Endodermal cell (in vitro differentiated cells): ENCODE data around the gene PKD2. TPM values are rescaled to one million over a fixed set of nuclear protein-coding genes. Genes with fewer than 3 reads are reported as not detected.

Source experiments
- DNase-seq: peaks from one replicate; pipeline ENCODE4 v3.0.0-alpha.2; 2017
- H3K27ac ChIP-seq: 2 replicates; pipeline ENCODE4 v1.5.1; 2013; ENCODE audit warnings: mild to moderate bottlenecking, low read depth, low read length, moderate library complexity
- H3K27me3 ChIP-seq: 2 replicates; pipeline ENCODE4 v1.6.1; 2013; ENCODE audit warnings: mild to moderate bottlenecking, low read length, moderate library complexity; ENCODE audit not compliant: insufficient read depth, control insufficient read depth, poor library complexity, severe bottlenecking
- H3K36me3 ChIP-seq: 2 replicates; pipeline ENCODE4 v1.7.0; 2013; ENCODE audit warnings: mild to moderate bottlenecking, low read length, moderate library complexity; ENCODE audit not compliant: control insufficient read depth, insufficient read depth
- H3K4me1 ChIP-seq: one replicate; pipeline ENCODE4 v1.7.0; 2013; ENCODE audit warnings: low read length; ENCODE audit not compliant: control insufficient read depth, insufficient read depth
- H3K4me3 ChIP-seq: 2 replicates; pipeline ENCODE4 v1.5.1; 2013; ENCODE audit warnings: mild to moderate bottlenecking, low read length, moderate library complexity
- H3K9ac ChIP-seq: 2 replicates; pipeline ENCODE4 v1.6.1; 2013; ENCODE audit warnings: mild to moderate bottlenecking, low read length, moderate library complexity; ENCODE audit not compliant: poor library complexity, severe bottlenecking; ENCODE audit errors: extremely low read depth
- H3K9me3 ChIP-seq: 2 replicates; pipeline ENCODE4 v1.6.1; 2013; ENCODE audit warnings: mild to moderate bottlenecking, low read length, moderate library complexity; ENCODE audit not compliant: control insufficient read depth
- H3K27ac Mint-ChIP-seq: 2 replicates; pipeline ENCODE4 v1.8.0; 2020; ENCODE audit warnings: mixed read lengths
- H3K27me3 Mint-ChIP-seq: 2 replicates; pipeline ENCODE4 v1.8.0; 2021; ENCODE audit warnings: mild to moderate bottlenecking, mixed read lengths; ENCODE audit not compliant: insufficient read depth
- H3K36me3 Mint-ChIP-seq: 2 replicates; pipeline ENCODE4 v1.8.0; 2020; ENCODE audit warnings: low read depth, mixed read lengths
- H3K4me1 Mint-ChIP-seq: 2 replicates; pipeline ENCODE4 v1.8.0; 2020; ENCODE audit warnings: mixed read lengths
- H3K4me3 Mint-ChIP-seq: 2 replicates; pipeline ENCODE4 v1.8.0; 2020; ENCODE audit warnings: mild to moderate bottlenecking, moderate library complexity, mixed read lengths
- H3K9me3 Mint-ChIP-seq: 2 replicates; pipeline ENCODE4 v1.8.0; 2020; ENCODE audit warnings: mild to moderate bottlenecking, mixed read lengths
- WGBS, 2 experiments: methylation state at CpG; one replicate each; pipeline versions ENCODE4 v1.1.5 to v1.1.7; 2013; ENCODE audit warnings: missing lambda C conversion rate in 2 of 2, mixed read lengths in 1 of 2; ENCODE audit not compliant: insufficient coverage in 1 of 2, insufficient read length in 1 of 2; 5-methylcytosine and 5-hydroxymethylcytosine counted together
- total RNA-seq, 2 donors: library from RNA; stranded (reverse); fragmentation: NEBNext Ultra II Directional in 1 of 2; extraction: Animal tissue kit (Norgen Biotek cat#: 25700) in 1 of 2; gene quantifications; 2 replicates in 1 of 2; 3 replicates in 1 of 2; pipeline ENCODE4 v1.2.1, GENCODE V29; 2021
- TF ChIP-seq, protein P1 (sequence below): fragments of 200-600 bp; sonication (generic); conservative IDR thresholded peaks from 2 replicates; pipeline ENCODE4 v1.5.0; 2021; ENCODE audit warnings: antibody characterized with exemption, mild to moderate bottlenecking

Gene PKD2
- total RNA-seq, 2 donors from 2014 or later: 31.4 to 34.2 TPM

DNA sequence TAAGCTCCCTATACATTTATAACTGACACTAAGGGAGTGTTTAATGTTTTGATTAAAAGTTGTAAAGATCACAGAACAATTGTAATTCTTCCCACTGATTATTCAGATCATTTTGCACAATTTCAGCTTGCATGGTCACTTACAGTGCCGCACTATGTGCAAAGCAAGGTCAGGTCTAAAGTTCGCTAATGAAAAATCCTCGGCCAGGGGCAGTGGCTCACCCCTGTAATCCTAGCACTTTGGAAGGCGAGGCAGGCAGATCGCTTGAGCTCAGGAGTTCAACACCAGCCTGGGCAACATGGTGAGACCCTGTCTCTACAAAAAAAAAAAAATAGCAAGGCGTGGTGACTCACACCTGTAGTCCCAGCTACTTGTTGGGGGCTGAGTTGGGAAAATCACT is 57.0 kb downstream of the PKD2 start:
- Histone ChIP-seq H3K4me1 (peaks cover 2% of the 10 kb centered on the region), H3K4me3 (no peak overlapping the region), H3K9me3 (peaks cover 18% of the 10 kb centered on the region), H3K9ac (no peak overlapping the region), H3K27ac (no peak overlapping the region), H3K36me3 (peaks cover 58% of the 10 kb centered on the region), H3K27me3 (no peaks in the 10 kb centered on the region)
- peaks cover 64% of the 10 kb centered on the region for H3K36me3 Mint-ChIP-seq
- no peaks in the 10 kb centered on the region for H3K4me1 Mint-ChIP-seq
- TF ChIP-seq, protein P1, sequence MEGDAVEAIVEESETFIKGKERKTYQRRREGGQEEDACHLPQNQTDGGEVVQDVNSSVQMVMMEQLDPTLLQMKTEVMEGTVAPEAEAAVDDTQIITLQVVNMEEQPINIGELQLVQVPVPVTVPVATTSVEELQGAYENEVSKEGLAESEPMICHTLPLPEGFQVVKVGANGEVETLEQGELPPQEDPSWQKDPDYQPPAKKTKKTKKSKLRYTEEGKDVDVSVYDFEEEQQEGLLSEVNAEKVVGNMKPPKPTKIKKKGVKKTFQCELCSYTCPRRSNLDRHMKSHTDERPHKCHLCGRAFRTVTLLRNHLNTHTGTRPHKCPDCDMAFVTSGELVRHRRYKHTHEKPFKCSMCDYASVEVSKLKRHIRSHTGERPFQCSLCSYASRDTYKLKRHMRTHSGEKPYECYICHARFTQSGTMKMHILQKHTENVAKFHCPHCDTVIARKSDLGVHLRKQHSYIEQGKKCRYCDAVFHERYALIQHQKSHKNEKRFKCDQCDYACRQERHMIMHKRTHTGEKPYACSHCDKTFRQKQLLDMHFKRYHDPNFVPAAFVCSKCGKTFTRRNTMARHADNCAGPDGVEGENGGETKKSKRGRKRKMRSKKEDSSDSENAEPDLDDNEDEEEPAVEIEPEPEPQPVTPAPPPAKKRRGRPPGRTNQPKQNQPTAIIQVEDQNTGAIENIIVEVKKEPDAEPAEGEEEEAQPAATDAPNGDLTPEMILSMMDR: no peak
- peak overlapping the region; percentile 45 for H3K27ac Mint-ChIP-seq
- no peaks in the 10 kb centered on the region for H3K27me3 Mint-ChIP-seq
- H3K4me3 Mint-ChIP-seq: no peak overlapping the region
- WGBS, 2 experiments: 95 to 98% methylated on average over 6 of the region's 6 CpGs
- DNase-seq: no peak
- peaks cover 9% of the 10 kb centered on the region for H3K9me3 Mint-ChIP-seq

DNA sequence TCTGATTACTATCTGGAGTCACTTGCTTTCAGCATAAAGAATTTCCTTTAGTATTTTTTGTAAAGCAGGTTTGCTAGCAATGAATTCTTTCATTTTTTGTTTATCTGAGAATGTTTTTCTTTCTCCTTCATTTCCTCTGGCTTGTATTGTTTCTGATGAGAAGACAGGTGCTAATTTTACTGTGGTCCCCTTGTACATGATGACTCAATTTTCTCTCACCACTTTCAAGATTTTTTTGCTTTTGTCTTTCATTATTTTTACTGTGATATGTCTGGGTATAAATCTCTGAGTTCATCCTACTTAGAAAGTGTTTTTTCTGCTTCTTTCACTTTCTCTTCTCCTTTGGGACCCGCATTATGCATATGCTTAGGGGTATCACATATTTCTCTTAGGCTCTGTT is 62.6 kb downstream of the PKD2 start:
- Histone ChIP-seq H3K9ac (no peak overlapping the region), H3K4me1 (peaks cover 2% of the 10 kb centered on the region), H3K36me3 (peaks cover 81% of the 10 kb centered on the region), H3K27ac (no peak overlapping the region), H3K27me3 (no peaks in the 10 kb centered on the region), H3K9me3 (peaks cover 43% of the 10 kb centered on the region), H3K4me3 (no peak overlapping the region)
- Mint-ChIP-seq H3K27ac (no peak overlapping the region), H3K9me3 (peaks cover 23% of the 10 kb centered on the region), H3K27me3 (no peaks in the 10 kb centered on the region), H3K4me3 (no peak overlapping the region), H3K36me3 (peaks cover 82% of the 10 kb centered on the region), H3K4me1 (no peaks in the 10 kb centered on the region)
- TF ChIP-seq, protein P1: no peak
- WGBS, 2 experiments: 88 to 100% methylated on average over 1 of the region's 1 CpG
- DNase-seq: no peak

DNA sequence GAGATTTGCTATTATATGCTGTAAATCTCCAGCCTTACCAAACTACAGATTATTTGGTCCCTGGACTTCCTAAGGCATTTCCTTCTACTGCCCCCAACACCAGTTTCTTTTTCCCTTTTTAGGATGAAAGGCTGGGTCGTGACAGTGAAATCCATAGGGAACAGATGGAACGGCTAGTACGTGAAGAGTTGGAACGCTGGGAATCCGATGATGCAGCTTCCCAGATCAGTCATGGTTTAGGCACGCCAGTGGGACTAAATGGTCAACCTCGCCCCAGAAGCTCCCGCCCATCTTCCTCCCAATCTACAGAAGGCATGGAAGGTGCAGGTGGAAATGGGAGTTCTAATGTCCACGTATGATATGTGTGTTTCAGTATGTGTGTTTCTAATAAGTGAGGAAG is 67.9 kb downstream of the PKD2 start:
- no peak overlapping the region for H3K9ac ChIP-seq
- peaks cover 18% of the 10 kb centered on the region for H3K9me3 ChIP-seq
- H3K27ac ChIP-seq: no peak overlapping the region
- H3K4me1 Mint-ChIP-seq: no peaks in the 10 kb centered on the region
- peaks cover 14% of the 10 kb centered on the region for H3K9me3 Mint-ChIP-seq
- peaks cover 52% of the 10 kb centered on the region for H3K36me3 Mint-ChIP-seq
- no peak for DNase-seq
- no peak overlapping the region for H3K27ac Mint-ChIP-seq
- H3K4me1 ChIP-seq: no peaks in the 10 kb centered on the region
- TF ChIP-seq, protein P1: no peak
- no peaks in the 10 kb centered on the region for H3K27me3 Mint-ChIP-seq
- no peak overlapping the region for H3K4me3 Mint-ChIP-seq
- H3K27me3 ChIP-seq: no peaks in the 10 kb centered on the region
- WGBS, 2 experiments: 95 to 97% methylated on average over 5 to 9 of the region's 9 CpGs
- H3K4me3 ChIP-seq: no peak overlapping the region
- peaks cover 50% of the 10 kb centered on the region for H3K36me3 ChIP-seq
